Fibroblast of skin of left quadriceps (primary cell): ENCODE results near the gene TOM1L2.

Source experiments
- DNase-seq, 2 experiments: peaks; one replicate each; pipeline ENCODE4 v3.0.0-alpha.2; 2013; ENCODE audit warnings: low read depth in 2 of 2

Gene TOM1L2

DNA sequence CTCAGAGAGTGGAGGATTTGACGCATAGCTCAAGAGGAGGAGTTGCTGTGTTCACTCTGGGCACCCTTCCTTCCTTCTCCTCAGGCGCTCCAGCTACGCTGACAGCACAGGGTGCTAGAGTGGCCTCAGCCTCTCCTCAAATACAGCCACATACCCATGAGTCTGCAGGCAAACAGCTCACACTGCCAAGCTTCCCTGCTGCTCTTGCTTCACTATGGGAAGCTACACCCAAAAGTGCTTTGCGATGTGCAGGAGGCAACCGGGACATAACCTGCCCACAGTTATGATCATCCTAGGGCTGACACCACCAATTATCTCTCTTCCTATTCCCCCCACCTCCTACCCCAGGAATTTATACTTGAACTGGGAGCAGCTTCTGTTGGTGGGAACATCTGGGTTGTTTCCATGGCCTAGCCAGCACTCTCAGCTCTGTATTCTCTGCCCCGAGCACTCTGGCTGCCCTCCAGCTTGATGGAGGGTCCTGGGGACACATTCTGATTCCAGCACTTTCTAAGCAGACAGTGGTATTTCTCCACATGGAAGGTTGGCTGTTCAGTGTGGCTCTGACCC is 95.2 kb downstream of the TOM1L2 start:
- DNase-seq, result no peak

GRCh38 chr17:17874478-17874877 is 97.7 kb downstream of the TOM1L2 start:
- DNase-seq, result peak; percentile 38 to 43

DNA sequence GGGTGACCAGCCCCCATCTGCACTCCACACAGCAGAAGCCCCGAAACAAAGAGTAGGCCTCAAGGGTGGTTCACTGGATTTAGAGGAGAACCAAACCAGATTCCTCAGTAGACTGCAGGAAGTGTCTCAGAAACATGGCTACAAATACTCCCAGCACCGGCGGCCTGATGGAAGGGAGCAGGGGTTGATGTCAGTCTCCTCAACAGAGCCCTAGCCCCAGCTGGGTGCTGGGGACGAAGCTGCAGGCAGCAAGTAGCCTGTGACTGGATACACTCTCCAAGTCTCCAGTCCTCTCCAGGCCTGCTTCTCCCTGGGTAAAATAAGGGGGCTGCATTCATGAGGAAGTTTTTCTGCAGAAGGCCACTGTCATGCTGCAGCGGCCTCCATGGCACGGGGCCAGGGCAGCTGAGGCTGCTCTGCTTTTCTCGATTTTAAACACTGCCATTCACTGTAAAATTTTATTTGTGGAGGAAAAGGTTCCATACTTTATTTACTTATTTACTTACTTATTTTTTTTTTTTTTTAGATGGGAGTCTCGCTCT is 98.7 kb downstream of the TOM1L2 start:
- no peak for DNase-seq

DNA sequence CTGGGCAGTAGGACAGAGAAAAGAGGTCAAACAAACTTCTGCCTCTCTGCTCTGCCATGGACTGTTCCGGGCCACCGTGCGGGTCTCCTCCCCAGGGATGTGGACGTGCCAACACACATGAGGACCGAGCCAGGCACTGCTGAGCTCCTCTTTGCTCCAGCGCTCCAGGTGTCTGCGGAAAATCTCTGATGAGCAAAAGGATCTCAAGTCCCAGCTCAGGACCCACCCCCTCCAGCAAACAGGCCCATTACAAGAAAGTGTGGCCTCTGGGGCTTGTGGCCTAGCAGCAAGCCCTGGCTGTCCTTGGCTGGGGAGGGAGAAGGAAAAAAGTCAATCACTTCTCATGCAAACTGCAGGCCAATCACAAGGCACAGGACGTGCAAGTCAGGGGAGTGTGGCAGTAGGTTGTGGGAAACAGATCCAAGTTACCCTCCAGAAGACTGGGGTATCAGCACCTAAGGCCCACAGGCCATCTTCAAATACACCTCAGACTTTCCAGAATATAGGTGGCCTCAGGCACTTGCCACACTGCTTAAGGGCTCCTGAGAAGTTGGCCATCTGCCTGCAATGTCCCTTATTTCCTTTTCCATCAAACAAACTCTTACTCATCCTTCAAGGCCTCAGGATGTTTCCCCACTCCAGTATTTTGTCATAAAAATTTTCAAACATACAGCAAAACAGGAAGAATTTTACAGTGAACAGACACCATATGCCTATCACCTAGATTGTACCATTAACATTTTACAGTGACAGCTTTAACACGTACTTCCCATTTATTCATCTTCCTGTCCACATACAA is 99.5 kb downstream of the TOM1L2 start:
- DNase-seq, result no peak

- DNase-seq, result no peak
These were observed 100.3 kb downstream of the TOM1L2 start for GRCh38 chr17:17871913-17872312.

DNA sequence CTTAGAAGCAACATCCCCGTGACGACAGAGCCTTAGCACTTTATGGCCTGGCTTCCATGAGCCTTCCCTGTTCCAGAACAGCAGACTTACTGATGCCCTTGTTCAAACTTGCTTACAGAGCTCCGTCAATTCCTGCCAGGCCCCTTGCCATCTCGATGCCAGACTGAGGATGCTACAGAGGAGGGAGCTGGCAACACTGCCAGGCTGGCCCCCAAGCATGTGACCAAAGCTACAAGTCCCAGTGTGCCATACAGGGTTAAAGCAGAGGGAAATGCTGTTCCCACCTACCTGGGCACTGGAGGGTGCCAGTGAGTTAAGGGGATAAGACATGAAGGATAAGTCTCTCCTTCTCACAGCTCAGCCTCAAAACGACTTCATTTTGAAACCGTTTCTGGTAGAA is 102.0 kb downstream of the TOM1L2 start:
- DNase-seq, result no peak

DNA sequence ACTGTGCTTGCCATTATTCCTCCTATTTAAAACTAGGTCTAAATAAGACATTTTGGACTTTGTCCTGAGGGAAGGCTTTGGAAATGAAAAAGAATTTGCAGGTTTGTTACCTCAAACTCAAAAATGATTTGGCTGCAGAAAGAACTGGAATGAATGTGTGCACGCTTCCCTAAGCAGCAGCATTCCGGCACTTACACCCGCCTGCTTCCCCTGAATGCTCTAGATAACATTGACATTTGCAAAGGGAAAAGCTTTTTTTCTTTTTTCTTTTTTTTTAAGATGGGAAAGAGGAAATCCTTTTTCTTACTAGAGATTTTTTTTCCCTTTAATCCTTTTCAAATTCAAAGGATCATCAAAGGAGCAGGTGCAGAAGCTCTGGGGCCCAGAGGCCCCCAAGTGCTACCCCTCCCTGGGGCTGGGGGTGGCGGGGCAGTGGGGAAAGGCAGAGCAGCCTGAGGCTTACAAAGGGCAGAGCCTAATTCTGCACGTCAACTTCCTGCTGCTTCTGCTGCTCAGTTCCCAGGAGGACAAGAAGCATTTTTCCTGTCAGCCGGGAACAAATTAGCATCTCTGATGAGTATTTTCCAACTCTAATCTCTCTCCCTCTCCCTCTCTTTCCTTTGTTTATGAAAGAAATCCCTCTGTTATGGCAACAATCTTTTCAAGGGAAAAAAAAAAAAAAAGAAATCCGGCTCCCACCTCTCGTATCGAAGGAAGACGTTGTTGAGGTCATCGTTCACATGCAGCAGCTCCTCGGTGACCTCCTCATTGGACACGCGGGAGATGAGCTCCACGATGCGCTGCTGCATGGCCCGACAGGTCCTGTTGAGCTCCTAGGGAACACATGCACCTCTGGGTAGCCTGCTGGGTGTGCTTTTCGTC is 103.3 kb downstream of the TOM1L2 start:
- no peak for DNase-seq

DNA sequence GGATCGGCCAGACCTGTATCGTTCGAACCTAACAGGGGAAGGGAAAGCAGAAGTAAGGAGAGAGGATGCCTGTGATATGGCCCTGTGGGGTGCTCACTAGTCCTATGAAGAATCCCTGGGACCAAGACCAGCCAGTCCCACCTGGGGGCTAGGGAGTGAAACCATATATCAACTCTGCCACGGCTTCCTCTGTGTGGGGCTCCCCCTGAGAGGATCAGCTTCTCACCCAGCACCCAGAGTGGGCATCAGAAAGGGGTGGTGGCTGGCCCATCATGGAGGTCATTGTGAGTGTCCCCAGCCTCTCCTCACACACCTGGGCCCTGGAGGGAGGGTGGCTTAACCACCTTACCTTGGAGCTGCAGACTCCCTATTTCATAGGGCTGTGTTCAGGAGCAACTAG is 105.3 kb downstream of the TOM1L2 start:
- DNase-seq, result no peak

DNA sequence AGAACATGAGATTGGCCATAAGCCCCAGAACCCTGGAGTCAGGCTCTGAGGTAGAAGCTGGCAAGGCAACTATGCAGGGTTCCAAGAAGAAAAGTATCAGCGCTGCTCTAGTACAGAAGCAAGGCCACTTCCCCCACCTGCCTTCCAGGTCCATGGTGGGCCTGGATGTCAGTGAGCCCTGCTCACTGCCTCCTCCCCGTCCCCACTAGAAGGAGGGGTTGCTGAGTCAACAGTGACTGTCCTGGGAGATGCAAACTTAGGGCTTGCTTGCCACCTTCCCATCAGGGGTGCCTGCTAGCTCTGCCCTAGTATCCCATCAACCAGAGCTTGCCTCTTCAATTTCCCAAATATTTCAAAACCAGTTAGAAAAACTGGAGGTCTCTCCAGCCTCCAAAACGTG is 105.8 kb downstream of the TOM1L2 start:
- DNase-seq, result no peak

DNA sequence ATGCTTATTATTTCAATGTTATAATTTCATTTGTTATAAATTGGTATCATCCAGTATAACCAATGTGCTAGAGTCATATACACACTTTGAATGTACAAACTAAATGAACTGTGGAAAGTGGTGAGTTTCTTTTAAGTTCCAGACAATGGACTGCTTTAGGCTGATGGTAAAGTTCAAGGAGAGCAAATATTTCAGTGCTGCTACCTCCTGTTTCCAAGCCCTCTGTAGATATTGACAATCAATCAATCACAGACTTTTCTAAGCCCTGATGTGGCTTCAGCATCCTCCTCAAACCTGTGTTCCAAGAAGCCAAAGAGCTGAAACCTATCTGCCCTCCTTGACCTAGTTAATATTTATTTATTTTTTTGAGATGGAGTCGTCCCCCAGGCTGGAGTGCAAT is 107.2 kb downstream of the TOM1L2 start:
- DNase-seq, result no peak

- DNase-seq, result no peak
These were observed 111.5 kb downstream of the TOM1L2 start for GRCh38 chr17:17860766-17861107.

- no peak for DNase-seq
These were observed 112.1 kb downstream of the TOM1L2 start for GRCh38 chr17:17859909-17860765.

DNA sequence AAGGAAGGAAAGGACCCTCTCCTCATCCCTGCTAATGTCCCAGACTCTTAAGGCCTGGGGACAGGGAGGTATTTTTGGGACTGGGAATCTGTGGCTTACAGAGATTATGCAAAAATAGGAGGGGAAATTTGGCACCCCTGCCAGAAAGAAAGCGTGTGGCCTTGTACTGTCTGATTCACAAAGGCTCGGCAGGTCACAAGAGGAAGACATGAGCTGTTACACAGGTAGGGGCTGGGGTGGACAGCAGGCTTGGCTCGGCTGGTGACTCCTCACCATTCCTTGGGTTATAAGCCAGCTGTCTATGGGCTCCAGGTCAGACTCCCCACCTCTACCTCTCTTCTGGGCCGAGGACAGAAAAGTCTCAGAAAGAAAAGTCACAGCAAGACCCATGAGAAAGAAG is 114.7 kb downstream of the TOM1L2 start:
- no peak for DNase-seq

DNA sequence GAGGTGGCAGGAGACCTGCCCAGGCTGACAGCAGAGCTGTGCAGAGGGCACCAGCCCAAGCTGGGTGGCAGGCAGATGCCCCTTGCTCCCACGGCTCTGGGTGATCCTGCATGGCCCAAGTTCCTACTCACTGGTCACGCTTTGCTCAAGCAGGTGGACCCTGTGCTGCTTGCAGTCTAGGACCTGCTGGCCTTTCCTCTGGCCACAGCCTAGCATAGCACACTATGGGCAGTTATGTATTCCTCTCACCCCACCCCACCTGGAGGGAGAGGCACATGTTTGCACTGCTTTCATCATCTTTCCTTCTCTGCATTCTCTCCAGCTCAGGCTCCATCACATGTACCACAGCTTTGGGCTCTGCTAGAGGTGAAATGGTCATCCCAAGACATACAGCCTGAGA is 115.8 kb downstream of the TOM1L2 start:
- DNase-seq, result no peak

DNA sequence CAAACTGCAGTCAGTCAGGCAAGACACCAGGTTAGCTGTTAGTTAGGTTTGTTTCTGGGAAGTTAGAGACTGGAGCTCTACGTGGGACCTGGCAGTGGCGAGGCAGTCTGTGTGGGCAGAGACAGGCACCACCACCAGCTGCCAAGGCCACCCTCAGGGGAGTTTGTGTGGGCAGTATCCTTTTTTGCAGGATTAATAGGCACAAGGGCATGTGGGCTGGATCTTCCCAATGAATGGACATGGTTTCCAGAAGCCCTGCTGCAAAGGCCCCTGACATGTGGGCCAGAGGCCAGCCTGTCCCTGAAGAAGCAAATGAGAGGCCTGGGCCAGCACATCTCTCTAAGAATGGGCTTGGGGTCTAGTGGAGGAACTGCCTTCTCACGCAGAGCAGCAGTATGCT is 116.2 kb downstream of the TOM1L2 start:
- DNase-seq, result no peak

DNA sequence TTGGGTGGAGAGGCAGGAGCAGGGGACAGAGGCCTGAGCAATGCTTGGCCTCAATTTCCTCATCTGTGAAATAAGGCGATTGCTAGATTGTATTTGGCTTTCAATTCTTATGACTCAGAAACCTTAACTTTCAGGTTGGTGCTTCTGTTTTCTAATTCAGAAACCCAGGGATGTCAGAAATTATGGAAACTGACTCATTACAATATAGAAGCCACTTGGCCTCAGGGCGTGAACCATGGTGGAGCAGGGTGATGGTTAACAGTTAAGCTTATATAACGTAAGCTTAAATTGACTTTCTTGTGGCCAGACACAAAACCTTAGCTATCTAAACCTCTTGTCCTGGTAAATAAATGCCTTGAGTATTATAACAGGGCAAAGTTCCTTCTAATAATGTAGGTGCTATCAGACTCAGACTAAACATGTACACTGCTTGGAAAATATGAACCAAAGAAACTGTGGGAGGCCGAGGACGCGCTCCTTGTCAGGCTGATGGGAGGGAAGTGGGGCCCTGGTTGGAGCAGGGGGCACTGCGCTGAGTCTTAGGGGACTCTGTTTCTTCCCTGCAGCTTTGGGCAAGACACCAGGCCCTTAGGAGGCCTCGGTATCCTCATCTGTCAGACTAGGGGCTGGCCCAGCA is 118.3 kb downstream of the TOM1L2 start:
- no peak for DNase-seq

- no peak for DNase-seq
These were observed 119.3 kb downstream of the TOM1L2 start for GRCh38 chr17:17852930-17853329.

- no peak for DNase-seq
These were observed 120.8 kb downstream of the TOM1L2 start for GRCh38 chr17:17851103-17852002.

DNA sequence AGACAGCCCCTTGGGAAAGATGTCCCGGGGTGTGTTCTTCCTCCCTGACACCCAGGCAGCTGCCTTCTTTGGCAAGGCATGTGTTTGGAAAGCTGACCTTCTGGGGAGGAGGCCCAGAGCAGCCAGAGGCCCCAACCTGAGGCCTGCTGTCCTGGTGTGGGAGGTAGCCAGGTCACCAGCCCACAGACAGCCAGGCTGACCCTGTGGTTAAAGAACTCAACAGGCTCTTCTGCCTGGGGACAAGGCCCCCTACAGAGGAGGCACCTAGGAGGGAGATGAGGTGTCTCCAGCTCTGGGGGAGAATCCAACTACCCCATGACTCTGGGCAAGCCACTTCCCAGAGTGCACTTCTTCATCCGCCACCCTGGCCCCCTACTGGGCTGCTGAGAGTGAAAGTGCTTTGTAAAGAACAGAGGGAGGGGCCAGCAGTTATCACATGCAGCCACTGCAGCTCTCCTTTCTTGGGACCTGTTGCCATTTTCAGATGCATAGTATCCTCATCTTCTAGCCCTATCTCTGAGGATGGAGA is 122.3 kb downstream of the TOM1L2 start:
- DNase-seq, result no peak
